HG03103 (cell line): ENCODE data around the gene GHRHR.

Experiments used
- ATAC-seq: cut with Tn5 transposase; IDR thresholded peaks from one replicate; pipeline ENCODE4 v1.9.1; 2021; ENCODE audit warnings: low read depth; ENCODE audit not compliant: unreplicated experiment

Gene GHRHR

DNA sequence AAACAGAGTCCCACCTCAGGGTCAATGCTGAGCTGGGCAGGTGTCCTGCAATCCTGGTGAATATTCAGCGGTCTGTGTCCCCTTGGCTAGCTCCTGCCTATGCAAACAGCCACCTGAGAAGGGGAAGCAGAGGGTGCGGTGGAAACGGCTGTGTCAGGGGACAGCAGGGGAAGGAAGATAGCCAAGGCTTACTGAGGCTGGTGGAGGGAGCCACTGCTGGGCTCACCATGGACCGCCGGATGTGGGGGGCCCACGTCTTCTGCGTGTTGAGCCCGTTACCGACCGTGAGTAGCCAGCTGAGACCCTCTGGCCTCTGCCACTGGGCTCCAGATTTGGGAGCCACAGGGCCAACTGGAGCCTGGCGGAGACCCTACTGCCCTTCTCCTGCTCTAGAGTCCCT, at the start of gene GHRHR:
TSS of gene GHRHR (plus strand) at position 112 of the 400 bp plus-strand sequence. CDS start at position 228, 116 bp downstream.
- no peak for ATAC-seq

GRCh38 chr7:30914596-30914995, 49.2 kb upstream of the GHRHR start:
- ATAC-seq: no peak

- ATAC-seq: no peak
These were observed 48.6 kb upstream of the GHRHR start for GRCh38 chr7:30915005-30915601.

- no peak for ATAC-seq
These were observed 48.0 kb upstream of the GHRHR start for GRCh38 chr7:30915751-30916150.

DNA sequence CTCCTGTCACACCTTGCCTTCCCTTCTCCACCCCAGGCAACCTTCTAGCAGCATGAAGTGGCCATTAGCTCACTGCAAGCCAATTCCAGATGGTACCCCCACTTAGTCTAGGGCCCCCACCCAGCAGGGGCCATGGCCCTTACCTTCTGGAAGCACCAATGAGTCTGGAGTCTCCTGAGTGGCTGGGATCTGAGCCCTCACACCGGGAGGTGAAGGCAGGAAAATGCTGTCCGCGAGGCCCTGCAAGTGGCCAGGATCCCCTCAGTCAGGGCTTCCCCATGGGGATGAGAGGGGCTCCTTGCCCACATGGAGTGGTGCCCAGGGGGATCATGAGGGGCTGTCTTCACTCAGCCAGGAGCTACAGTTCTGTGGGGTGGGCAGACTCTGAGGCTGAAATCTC, 47.5 kb upstream of the GHRHR start:
- no peak for ATAC-seq

GRCh38 chr7:30916767-30917166, 47.0 kb upstream of the GHRHR start:
- no peak for ATAC-seq

DNA sequence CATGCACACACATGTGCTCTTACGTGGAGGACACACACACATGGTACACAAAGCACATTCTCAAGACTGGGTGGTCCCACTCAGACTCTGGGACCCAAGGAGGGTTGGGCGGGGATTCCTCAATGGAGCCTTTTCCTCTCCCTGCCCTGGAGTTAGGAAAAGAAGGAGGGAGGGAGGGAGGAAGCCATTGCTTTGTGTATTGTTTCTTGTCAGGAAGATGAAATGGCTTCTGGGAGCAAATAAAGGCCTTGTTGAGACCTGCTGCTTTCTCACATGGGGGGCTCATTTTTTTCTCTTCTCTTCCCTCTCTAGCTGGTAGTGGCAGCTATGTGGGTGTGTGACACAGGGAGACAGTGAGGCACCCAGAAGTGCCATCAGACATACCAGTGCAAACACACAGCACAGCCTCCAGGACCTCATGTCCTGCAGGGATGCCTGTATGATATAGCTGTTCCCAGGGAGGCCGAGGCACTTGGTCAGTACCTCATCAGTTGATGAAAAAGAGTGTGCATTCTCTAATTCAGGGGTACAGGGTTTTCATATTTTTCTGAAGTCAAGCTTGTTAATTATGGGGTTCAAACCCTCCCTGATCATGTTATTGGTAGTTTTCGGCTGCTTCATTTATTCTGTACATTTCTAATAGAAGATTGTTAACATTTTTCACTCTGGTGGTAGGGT, 46.4 kb upstream of the GHRHR start:
- no peak for ATAC-seq

DNA sequence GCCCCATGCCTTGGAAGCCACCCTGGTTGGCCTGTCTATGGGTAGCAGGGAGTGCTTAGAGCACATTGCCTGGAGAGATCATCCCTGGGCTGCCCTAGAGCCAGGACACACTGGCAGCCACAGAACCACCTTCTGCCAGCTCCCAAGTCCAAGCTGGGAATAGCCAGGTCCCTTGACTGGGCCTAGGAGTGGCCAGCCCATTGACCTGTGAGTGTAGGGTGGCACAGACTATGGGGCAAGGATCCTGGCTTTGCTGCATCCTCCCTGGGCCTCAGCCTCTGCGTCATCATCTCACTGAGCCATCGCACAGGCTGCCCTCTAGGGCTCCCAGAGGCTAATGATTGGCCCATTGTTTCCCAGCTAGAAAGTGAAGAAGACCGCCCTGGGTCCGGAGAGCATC, 45.1 kb upstream of the GHRHR start:
- no peak for ATAC-seq

- ATAC-seq: no peak
These were observed 43.7 kb upstream of the GHRHR start for GRCh38 chr7:30920021-30920583.

DNA sequence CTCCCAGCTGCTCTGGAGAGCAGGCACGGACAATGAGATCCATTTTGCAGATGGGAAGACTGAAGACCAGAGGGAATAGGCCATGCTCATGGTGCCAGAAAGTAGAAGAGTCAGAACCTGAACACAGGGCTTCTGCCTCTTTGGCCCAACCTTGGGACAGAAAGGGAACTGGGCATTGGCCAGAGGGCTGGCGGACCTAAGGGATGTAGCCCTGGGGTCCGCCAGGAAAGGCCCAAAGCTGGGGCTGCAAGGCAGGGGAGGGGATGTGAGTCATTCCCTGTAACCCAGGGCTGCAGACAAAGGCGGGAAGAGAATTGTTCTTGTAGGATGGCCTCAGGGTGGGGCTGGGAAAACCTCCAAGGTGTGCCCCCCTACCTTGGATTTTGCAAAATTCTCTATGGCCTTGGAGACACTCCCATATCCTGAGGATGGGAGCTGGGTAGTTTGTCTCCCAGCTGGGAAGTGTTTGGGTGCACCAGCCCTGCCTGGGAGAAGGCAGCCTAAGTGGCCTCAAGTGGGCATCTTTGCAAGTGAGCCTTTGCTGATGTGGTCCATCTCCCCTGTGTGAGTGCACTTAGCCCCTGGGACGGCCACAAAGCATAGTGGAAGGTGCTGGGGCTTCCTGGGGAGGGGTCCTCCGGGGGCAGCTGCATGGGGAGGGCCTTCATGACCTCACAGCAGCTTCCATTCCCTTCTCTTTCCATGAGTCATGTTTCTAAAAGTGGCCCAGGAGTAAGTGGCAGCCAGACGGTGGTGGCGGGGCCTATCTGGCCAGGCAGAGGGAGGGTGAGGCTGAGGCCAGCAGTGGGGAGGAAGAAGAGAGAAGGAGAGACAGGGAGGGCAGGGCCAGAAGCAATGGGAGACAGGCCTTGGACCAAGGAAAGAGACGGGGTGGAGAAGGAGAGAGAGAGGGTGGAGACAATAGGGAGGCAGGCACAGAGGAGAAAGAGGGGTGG, 42.9 kb upstream of the GHRHR start:
- ATAC-seq: no peak

DNA sequence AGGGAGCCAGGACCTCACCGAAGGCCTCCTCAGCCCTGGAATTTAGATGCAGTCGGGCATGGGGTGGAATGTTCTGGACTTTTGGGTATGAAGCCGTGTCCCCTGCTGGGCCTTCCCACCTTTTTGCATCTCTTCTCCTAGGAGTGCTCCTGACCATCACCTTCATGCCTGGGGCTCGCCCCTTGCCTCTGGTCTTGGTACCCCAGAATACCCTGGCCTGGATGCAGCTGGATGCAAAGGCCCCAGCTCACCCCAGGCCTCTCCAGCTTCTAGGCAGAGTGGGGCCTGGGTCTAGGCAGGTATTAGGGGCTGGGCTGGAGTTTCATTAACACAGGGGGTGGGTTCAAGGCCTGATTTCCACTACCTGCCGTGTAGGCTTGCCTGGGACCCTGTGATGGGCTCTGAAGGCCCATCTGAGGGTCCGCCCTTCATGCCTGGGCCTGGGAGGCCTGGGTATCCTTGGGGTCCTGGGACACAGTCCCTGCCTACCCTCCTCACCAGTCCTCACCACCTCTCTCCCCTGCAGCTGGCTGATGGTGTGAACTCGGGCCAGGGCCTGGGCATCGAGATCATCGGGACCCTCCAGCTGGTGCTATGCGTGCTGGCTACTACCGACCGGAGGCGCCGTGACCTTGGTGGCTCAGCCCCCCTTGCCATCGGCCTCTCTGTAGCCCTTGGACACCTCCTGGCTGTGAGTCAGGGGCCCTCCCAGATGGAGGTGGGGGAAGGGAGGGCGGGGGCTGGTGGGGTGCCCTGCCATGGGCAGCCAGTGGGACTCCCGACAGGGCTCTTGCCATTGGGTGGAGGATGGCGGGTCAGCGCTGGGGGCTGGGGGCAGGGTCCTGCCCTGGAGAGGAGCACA, 42.0 kb upstream of the GHRHR start:
- ATAC-seq: no peak

GRCh38 chr7:30922596-30922995, 41.2 kb upstream of the GHRHR start:
- no peak for ATAC-seq

DNA sequence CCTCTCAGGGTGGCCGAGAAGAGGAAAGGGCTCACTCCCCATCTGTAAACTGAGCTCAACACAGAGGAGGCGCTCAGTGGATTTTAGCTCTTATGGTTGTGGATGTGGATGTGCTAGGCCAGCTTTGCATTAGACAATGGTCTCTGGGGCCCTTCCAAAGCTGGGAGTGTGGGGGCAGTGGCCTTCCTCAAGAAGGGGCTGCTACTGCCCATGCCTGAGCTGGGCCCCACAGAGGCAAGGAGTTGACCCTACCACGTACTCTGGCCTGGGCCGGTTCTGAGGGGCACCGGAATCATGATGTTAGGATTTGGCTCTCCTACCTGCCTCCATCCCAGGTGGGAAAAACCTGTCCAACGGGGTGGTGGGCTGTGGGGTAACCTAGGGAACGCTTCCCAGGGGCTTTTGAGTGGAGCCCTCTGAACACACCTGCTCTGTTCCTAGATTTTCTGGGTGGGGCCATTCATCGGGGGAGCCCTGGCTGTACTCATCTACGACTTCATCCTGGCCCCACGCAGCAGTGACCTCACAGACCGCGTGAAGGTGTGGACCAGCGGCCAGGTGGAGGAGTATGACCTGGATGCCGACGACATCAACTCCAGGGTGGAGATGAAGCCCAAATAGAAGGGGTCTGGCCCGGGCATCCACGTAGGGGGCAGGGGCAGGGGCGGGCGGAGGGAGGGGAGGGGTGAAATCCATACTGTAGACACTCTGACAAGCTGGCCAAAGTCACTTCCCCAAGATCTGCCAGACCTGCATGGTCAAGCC, 40.6 kb upstream of the GHRHR start:
- no peak for ATAC-seq

DNA sequence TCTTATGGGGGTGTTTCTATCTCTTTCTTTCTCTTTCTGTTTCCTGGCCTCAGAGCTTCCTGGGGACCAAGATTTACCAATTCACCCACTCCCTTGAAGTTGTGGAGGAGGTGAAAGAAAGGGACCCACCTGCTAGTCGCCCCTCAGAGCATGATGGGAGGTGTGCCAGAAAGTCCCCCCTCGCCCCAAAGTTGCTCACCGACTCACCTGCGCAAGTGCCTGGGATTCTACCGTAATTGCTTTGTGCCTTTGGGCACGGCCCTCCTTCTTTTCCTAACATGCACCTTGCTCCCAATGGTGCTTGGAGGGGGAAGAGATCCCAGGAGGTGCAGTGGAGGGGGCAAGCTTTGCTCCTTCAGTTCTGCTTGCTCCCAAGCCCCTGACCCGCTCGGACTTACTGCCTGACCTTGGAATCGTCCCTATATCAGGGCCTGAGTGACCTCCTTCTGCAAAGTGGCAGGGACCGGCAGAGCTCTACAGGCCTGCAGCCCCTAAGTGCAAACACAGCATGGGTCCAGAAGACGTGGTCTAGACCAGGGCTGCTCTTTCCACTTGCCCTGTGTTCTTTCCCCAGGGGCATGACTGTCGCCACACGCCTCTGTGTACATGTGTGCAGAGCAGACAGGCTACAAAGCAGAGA, 39.9 kb upstream of the GHRHR start:
- no peak for ATAC-seq

DNA sequence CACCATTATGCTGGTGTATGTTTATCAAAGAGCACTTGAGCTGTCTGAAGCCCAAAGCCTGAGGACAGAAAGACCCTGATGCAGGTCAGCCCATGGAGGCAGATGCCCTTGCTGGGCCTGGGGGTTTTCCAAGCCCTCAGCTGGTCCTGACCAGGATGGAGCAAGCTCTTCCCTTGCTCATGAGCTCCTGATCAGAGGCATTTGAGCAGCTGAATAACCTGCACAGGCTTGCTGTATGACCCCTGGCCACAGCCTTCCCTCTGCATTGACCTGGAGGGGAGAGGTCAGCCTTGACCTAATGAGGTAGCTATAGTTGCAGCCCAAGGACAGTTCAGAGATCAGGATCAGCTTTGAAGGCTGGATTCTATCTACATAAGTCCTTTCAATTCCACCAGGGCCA, 39.1 kb upstream of the GHRHR start:
- no peak for ATAC-seq

DNA sequence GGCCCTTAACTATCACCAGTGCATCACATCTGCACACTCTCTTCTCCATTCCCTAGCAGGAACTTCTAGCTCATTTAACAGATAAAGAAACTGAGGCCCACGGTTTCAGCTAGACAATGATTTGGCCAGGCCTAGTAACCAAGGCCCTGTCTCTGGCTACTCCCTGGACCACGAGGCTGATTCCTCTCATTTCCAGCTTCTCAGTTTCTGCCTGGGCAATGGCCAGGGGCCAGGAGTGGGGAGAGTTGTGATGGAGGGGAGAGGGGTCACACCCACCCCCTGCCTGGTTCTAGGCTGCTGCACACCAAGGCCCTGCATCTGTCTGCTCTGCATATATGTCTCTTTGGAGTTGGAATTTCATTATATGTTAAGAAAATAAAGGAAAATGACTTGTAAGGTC, 38.6 kb upstream of the GHRHR start:
- no peak for ATAC-seq

DNA sequence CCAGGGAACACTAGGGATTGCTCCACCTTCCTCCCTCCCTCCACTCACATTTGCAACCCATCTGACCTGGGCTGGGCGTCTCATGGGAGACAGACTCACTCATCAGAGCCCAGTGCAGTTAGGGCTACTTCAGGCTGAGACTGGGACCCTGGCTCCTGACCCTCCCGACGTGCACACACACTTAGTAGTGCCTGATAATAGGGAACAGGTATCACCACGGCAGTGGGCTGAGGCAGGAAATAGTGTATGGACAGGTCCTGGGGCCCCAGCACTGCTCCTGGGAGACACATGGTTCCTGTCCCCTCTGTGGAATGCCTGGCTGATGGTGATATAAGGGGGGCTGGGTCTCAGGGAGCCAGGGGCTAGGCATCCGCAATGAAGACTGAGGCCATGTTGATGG, 37.8 kb upstream of the GHRHR start:
- ATAC-seq: no peak

DNA sequence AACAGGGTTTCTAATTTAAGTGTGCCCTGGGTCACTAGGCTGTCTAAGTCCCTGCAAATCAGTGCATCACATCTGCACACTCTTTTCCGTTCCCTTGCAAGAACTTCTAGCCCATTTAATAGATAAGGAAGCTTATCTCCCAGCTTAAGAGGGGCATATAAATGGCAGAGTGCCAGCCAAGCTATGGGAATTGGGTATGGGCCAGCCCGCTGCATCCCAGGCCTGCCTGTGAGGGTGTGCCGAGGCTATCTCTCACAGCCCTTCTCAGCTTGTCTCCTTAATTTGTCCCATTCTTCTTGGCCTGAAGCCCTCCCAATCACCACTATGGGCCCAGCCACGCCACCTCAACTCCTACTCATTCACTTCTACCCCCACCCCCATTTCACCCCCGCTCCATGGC, 37.4 kb upstream of the GHRHR start:
- no peak for ATAC-seq

DNA sequence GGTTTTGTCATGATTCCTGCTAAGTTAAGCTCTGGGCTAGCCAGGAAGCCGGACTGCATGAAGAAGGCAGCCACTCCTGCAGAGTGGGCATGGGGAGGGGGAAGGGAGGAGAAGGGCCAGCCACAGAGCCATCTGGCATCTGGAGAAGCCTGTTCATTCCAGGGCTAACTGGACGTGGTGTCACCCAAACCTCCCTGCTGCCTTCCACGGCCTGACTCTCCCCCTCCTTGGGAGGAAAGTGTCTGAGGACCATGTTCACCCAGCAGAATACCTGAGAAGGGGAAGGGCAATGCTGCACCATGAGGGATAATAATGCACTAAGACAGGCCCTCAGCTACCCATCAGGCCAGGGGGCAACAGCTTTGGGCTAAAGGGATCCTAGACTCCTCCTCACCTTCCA, 36.7 kb upstream of the GHRHR start:
- no peak for ATAC-seq
